HEK293T (cell line): Measurements from ENCODE around the gene AMPD1.
A peak's percentile ranks its signal among the peaks of the same experiment; 100 is the strongest.

ENCODE experiments used
- CTCF ChIA-PET: fragments of 350-600 bp; formaldehyde crosslinking; extraction: SDS; loops from one replicate; lab custom pipeline; 2021; ENCODE audit warnings: antibody characterized with exemption, inconsistent platforms; lab: Yijun Ruan, JAX
- POLR2A ChIA-PET: fragments of 350-600 bp; formaldehyde crosslinking; extraction: SDS; loops from one replicate; lab custom pipeline; 2020; ENCODE audit warnings: antibody characterized with exemption, inconsistent platforms; lab: Yijun Ruan, JAX
- DNase-seq: peaks from one replicate; pipeline ENCODE4 v3.0.0; 2012; ENCODE audit warnings: mixed read lengths; ENCODE audit errors: extremely low spot score
- ARNT ChIP-seq: fragments of 450-650 bp; IDR thresholded peaks from 2 replicates; pipeline ENCODE4 v1.6.1; 2017; ENCODE audit warnings: mild to moderate bottlenecking
- BHLHE40 ChIP-seq: fragments of 450-650 bp; IDR thresholded peaks from 2 replicates; pipeline ENCODE4 v1.6.1; 2016; ENCODE audit warnings: mild to moderate bottlenecking, moderate library complexity, borderline replicate concordance
- CTBP1 ChIP-seq: fragments of 450-650 bp; IDR thresholded peaks from 2 replicates; pipeline ENCODE4 v1.6.1; 2016; ENCODE audit warnings: borderline replicate concordance
- ELF4 ChIP-seq: fragments of 450-650 bp; IDR thresholded peaks from 2 replicates; pipeline ENCODE4 v1.6.1; 2017; ENCODE audit warnings: antibody characterized with exemption
- FOXA1 ChIP-seq: fragments of 450-650 bp; IDR thresholded peaks from 2 replicates; pipeline ENCODE4 v1.6.1; 2016; ENCODE audit warnings: mild to moderate bottlenecking
- FOXK2 ChIP-seq: fragments of 450-650 bp; IDR thresholded peaks from 2 replicates; pipeline ENCODE4 v1.6.1; 2016; ENCODE audit warnings: mild to moderate bottlenecking
- FOXM1 ChIP-seq: fragments of 450-650 bp; IDR thresholded peaks from 2 replicates; pipeline ENCODE4 v1.6.1; 2017; ENCODE audit warnings: mild to moderate bottlenecking, borderline replicate concordance
- HDGF ChIP-seq: fragments of 450-650 bp; IDR thresholded peaks from 2 replicates; pipeline ENCODE4 v1.6.1; 2017; ENCODE audit warnings: antibody characterized with exemption, borderline replicate concordance
- L3MBTL2 ChIP-seq: fragments of 450-650 bp; conservative IDR thresholded peaks from 2 replicates; pipeline ENCODE4 v1.6.1; 2016; ENCODE audit warnings: mild to moderate bottlenecking
- LEF1 ChIP-seq: fragments of 450-650 bp; IDR thresholded peaks from 2 replicates; pipeline ENCODE4 v1.6.1; 2017; ENCODE audit warnings: mild to moderate bottlenecking, borderline replicate concordance
- NFRKB ChIP-seq: fragments of 450-650 bp; IDR thresholded peaks from 2 replicates; pipeline ENCODE4 v1.6.1; 2016; ENCODE audit warnings: mild to moderate bottlenecking, moderate library complexity
- PKNOX1 ChIP-seq: fragments of 450-650 bp; IDR thresholded peaks from 2 replicates; pipeline ENCODE4 v1.6.1; 2016
- SP1 ChIP-seq: fragments of 450-650 bp; IDR thresholded peaks from 2 replicates; pipeline ENCODE4 v1.6.1; 2017
- SUZ12 ChIP-seq: fragments of 450-650 bp; IDR thresholded peaks from 2 replicates; pipeline ENCODE4 v1.6.1; 2016; ENCODE audit warnings: mild to moderate bottlenecking
- TARDBP ChIP-seq: fragments of 450-650 bp; IDR thresholded peaks from 2 replicates; pipeline ENCODE4 v1.6.1; 2016
- ZNF384 ChIP-seq: fragments of 450-650 bp; IDR thresholded peaks from 2 replicates; pipeline ENCODE4 v1.6.1; 2016

AMPD1 gene

GRCh38 chr1:114716304-114717170 lies 21.2 kb upstream of the AMPD1 start, which contains the start of gene NRAS:
Gene NRAS (minus strand): TSS chr1:114716771. CDS start chr1:114716160, 611 bp downstream.
- peak; percentile 98 for DNase-seq
- POLR2A ChIA-PET, result interaction anchor here (0.7 to 1.8 kb wide), 8 partner anchors 10 to 379 kb away, joined by 3 to 5 read pairs (median 4); partner anchors contain the start of genes AMPD1 and CSDE1
- CTCF ChIA-PET, result no interaction called here
- TF ChIP-seq FOXK2 (peak; percentile 74), NFRKB (no peak; the same call in 1 of the 2 replicates), L3MBTL2 (peak; percentile 37), ELF4 (peak; percentile 81), SP1 (no peak), BHLHE40 (no peak), FOXA1 (no peak), FOXM1 (no peak; the same call in 1 of the 2 replicates), SUZ12 (no peak), PKNOX1 (no peak), ZNF384 (no peak), TARDBP (no peak), HDGF (no peak), LEF1 (no peak), ARNT (no peak)

DNA sequence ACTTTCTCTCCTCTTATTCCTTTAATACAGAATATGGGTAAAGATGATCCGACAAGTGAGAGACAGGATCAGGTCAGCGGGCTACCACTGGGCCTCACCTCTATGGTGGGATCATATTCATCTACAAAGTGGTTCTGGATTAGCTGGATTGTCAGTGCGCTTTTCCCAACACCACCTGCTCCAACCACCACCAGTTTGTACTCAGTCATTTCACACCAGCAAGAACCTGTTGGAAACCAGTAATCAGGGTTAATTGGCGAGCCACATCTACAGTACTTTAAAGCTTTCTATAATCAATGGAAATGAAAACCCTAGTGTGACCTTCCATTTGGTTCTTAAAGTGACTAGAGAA lies 20.6 kb upstream of the AMPD1 start:
- ChIA-PET POLR2A (interaction anchor here (0.7 to 1.8 kb wide), 9 partner anchors 9 to 378 kb away, joined by 3 to 5 read pairs (median 4); partner anchors contain the start of genes AMPD1, CSDE1 and DENND2C), CTCF (interaction anchor here (0.6 kb wide), 1 partner anchor 445 kb away, joined by 3 read pairs; no protein-coding TSS in a partner anchor)

DNA sequence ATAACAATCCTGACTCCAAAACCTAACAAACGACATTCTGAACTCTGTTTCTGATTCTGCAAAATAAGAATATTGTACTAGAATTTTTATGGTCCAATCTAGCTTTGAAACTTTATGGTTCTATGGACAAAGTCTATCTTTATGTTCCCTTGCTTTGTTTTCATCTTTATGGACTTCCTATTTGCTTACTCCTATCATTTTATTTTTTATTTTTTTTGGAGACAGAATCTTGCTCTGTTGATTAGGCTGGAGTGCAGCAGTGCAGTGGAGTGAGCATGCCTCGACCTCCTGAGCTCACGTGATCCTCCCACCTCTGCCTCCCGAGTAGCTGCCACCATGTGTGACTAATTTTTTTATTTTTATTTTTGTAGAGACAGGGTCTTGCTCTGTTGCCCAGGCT lies 17.6 kb upstream of the AMPD1 start:
- POLR2A ChIA-PET, result no interaction called here
- no peak for DNase-seq
- CTCF ChIA-PET, result no interaction called here
- TF ChIP-seq BHLHE40 (no peak), ARNT (no peak), PKNOX1 (no peak), NFRKB (no peak), TARDBP (no peak), ZNF384 (no peak), SUZ12 (no peak), FOXA1 (no peak), SP1 (no peak), CTBP1 (no peak), FOXM1 (no peak), LEF1 (no peak), ELF4 (no peak), FOXK2 (no peak), L3MBTL2 (no peak), HDGF (no peak)

More for the DNA sequence above, 20.6 kb upstream of the AMPD1 start:
- TF ChIP-seq LEF1 (no peak), TARDBP (no peak)
- DNase-seq, result no peak

- TF ChIP-seq PKNOX1, result no peak
- TF ChIP-seq SUZ12, result no peak
- no peak for TF ChIP-seq FOXK2
- TF ChIP-seq ARNT, result no peak
- TF ChIP-seq CTBP1, result no peak
- TF ChIP-seq NFRKB, result no peak
- no peak for TF ChIP-seq FOXA1
- no peak for TF ChIP-seq ELF4
- no peak for TF ChIP-seq ZNF384
- no peak for TF ChIP-seq HDGF
- TF ChIP-seq FOXM1, result no peak
- TF ChIP-seq BHLHE40, result no peak
- no peak for TF ChIP-seq LEF1
- TF ChIP-seq TARDBP, result no peak
- TF ChIP-seq L3MBTL2, result no peak
- no peak for TF ChIP-seq SP1
- no peak for DNase-seq
- CTCF ChIA-PET, result interaction anchor here (0.6 kb wide), 1 partner anchor 278 kb away, joined by 5 read pairs; no protein-coding TSS in a partner anchor
- POLR2A ChIA-PET, result no interaction called here
These were observed 15.0 kb upstream of the AMPD1 start for GRCh38 chr1:114710360-114710759.

GRCh38 chr1:114707604-114708003 lies 12.3 kb upstream of the AMPD1 start:
- no peak for DNase-seq
- ChIA-PET POLR2A (interaction anchor here (1.3 kb wide), 1 partner anchor 8 kb away, joined by 5 read pairs; the partner anchor contains the start of gene NRAS), CTCF (no interaction called here)
- TF ChIP-seq NFRKB (no peak), LEF1 (no peak), FOXA1 (no peak), TARDBP (no peak), ZNF384 (no peak)

DNA sequence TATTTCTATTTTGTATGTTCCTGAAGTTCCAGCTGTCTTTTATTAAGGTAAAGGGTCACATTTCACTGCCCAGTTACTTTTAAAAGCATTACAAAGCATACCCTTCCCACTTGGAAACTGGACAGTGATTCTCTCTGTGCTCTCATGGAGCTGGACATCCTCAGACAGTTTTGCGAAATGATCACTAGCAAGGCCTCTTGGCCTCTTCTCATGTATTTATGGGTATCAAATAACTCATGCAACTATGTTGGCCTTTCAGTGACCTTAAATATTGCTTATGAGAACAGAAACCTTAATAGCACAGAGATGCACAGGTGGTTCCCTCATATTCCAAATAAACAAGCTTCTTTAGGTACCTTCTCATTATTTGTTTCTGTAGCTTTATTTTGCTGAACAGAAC lies 7.9 kb upstream of the AMPD1 start:
- no peak for DNase-seq
- ChIA-PET CTCF (no interaction called here), POLR2A (no interaction called here)
- no peak for TF ChIP-seq LEF1
- no peak for TF ChIP-seq ARNT
- TF ChIP-seq HDGF, result no peak
- no peak for TF ChIP-seq BHLHE40
- no peak for TF ChIP-seq FOXK2
- TF ChIP-seq FOXA1, result no peak
- no peak for TF ChIP-seq PKNOX1
- TF ChIP-seq NFRKB, result no peak
